Stimulated activated CD8-positive, alpha-beta memory T cell treated with anti-CD3 and anti-CD28 coated beads, Interleukin-12 subunit alpha, Interleukin-12 subunit beta, amount 100 ng/mL, for 4 hours (primary cell): ENCODE results near the gene MRPL37.

Source experiments
- DNase-seq: peaks from one replicate; pipeline ENCODE4 v3.0.0-alpha.2; 2020; ENCODE audit warnings: low read depth

MRPL37 gene

DNA sequence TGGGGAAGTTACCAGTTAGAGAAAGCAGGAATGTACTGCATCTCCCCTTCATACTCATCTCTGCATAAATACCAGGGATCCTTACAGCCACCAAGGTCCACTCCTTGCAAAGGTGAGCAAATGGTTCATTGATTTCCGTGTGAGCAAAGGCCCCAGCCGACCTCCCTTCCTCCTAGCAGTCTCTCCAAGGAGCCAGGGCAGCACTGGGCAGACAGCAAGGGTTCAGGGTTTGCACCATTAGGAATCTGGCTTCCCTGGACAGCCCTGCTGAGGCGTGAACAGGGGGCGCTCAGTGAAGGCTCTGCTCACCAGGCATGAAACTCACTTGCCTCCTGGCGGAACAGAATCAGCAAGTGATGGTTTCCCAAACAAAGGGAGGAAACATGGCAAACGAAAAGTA is 65.7 kb downstream of the MRPL37 start:
- DNase-seq = no peak

DNA sequence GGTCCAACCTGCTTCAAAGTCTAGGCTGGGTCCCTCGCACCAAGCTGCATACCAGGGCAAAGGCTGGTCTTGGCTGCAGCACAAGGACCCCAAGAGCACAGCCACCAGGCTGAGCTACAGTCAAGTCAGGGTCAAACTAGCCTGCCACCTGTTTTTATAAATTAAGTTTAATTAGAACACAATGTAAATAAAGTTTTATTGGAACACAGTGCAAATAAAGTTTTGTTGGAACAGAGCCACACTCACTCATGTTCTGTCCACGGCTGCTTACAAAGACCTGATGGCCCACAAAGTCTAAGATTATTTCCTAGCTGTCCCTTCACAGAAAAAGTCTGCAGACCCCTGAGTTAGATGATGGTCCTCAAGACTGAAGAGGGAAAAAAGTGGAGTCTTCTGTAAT is 66.2 kb downstream of the MRPL37 start:
- DNase-seq = no peak

DNA sequence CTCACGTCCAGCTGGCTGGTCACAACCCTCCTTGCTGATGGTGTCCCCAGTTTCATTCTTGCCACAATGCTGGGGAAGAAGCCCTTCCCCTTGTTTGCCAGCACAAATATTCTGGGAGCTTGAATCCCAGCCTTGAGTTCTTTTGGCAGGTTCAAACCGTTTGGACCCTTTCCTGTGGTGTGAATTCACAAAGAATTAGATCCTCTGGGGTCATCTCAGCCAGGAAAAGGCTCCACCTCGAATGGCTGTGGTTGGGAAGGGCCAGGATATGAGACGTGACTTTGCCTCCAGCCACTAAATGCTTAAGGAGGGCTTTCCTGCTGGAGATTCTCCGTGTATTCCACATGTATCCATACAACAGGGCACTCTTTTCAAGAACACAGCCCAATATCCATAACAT is 66.9 kb downstream of the MRPL37 start:
- DNase-seq = no peak
